Left ventricle myocardium superior (tissue), 1 donor: ENCODE measurements around the gene ARIH2. TPM values are rescaled to one million over a fixed set of nuclear protein-coding genes. Genes with fewer than 3 reads are reported as not detected.

Source experiments
- ATAC-seq: fragments of 200-7000 bp; cut with Tn5 transposase; one replicate; pipeline ENCODE4 v1.9.1; 2020; ENCODE audit warnings: mild to moderate bottlenecking, moderate library complexity
- DNase-seq: peaks from one replicate; pipeline ENCODE4 v3.0.0-alpha.2; 2020
- intact Hi-C: fragments of 100-400 bp; cut with micrococcal nuclease; formaldehyde crosslinking; loops from one replicate; pipeline ENCODE4 v1.11.0; 2022
- total RNA-seq: library from RNA; stranded (reverse); fragmentation: NEBNext Ultra II Directional; extraction: Animal tissue kit (Norgen Biotek cat#: 25700); gene quantifications from one replicate; pipeline ENCODE4 v1.2.1, GENCODE V29; 2021
- donor health status: DM: no; HTN: yes; CAD: no; lungs with severe emphysema.

Gene ARIH2
- total RNA-seq, 1 donor from 2014 or later: 141 TPM

GRCh38 chr3:48926425-48927392 is 8.1 kb downstream of the ARIH2 start:
- peak; percentile 42 for DNase-seq
- peak; percentile 73 for ATAC-seq
- intact Hi-C loops: no loop called here

DNA sequence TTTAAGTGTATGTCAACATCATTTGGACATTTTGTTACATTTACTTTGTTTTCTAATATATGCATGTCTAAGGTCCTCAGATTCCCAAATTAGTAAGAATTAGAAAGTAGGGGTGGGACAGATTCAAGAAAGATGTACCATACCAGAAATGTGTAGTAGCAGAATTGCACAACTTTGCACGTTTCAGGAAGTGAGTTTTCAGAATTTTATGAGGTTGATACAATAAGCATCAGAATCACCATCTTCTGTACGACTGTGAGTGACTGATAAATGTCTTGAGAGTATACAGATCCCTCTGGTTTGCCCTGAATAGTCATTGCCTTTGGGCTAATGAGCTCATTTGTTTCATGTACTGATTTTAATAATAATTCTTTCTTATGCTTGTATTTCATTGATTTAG is 9.3 kb downstream of the ARIH2 start:
- DNase-seq (no peak), ATAC-seq (no peak)
- intact Hi-C loops: no loop called here

- intact Hi-C loops: no loop called here
- no peak for ATAC-seq
- no peak for DNase-seq
Measured at GRCh38 chr3:48928679-48929078, 10.0 kb downstream of the ARIH2 start.

DNA sequence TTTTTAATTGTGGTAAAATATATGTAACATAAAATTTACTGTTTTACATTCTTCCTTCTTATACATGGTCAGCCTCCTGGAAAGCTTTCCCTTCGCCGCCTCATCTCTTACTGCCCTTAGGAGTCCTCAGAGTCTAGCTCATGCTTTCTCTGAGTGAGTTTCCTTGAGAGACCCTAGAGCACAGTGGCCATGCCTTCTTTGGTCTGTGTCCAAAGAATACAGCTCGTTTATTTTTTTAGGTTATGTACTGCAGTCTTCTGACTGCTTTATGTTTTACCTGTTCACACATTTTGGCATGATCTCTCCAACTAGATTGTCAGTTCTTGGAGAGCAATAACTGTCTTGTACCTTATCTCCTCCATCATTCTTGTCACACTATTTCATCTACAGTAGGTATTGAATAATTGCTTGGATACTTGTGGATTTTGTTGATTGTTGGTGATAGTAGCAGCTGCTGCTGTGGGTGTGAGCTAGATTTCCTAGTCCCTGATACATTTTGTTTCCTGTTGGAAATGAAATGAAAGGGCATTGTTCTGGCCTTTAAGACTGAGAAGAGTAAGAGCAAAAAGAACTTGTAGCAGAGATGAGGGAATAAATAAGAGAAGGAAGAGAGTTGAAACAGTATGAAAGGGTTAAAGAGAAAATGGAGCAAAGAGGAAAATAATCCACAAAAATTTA is 10.9 kb downstream of the ARIH2 start:
- ATAC-seq (peak; percentile 17), DNase-seq (no peak)
- intact Hi-C loops: no loop called here

GRCh38 chr3:48930590-48930989 is 11.9 kb downstream of the ARIH2 start:
- DNase-seq (no peak), ATAC-seq (no peak)
- intact Hi-C loops: no loop called here

GRCh38 chr3:48931944-48932580 is 13.4 kb downstream of the ARIH2 start:
- intact Hi-C loops: no loop called here
- ATAC-seq (no peak), DNase-seq (no peak)

DNA sequence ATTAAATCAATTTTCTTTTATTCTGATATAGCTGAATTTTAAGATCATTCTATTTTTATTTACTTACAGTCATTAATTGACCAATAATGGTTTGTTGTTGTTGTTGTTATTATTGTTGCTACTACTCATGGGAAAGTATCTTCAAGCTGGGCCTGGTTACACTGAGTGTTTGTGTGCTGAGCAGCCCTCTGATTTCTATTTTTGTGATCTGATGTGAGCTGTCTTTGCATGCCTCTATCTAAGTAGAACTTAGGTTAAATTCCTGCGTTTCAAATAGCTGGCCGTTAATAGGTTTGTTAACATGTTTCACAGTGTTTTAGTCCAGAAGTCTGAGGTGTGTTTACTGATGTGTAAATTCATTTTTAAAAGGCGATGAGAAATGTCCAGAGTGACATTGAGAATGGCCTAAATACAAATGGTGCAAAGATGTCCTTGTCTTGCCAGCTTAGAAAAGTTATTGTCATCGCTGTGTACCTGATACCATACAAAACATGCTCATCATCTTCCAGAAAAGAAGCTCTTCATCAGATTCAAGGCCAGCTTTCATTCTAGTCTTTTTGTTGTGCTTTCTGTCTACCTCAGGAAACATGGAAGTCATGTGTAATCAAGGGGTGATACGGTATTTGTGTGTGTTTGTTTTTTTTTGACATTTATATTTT is 15.8 kb downstream of the ARIH2 start:
- DNase-seq (no peak), ATAC-seq (peak; percentile 87)
- intact Hi-C loops: no loop called here

DNA sequence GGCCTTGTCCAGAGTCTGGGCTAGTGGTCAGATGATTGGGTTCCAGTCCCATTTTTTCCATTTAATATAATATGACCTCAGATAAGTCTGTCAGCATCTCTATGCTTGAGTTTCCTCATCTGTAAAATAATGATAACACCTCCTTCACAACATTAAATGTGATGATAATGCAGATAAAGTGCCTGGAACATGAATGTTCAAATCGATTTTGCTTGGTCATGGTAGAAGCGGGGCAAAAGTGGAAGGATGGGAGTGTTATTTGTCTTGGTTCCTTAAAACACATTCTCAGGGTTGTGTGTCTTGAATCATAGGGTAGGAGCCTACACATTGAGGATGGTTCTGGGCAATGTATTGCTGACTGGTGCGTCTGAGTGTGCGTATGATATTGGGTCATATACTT is 16.9 kb downstream of the ARIH2 start:
- intact Hi-C loops: no loop called here
- ATAC-seq (no peak), DNase-seq (no peak)

DNA sequence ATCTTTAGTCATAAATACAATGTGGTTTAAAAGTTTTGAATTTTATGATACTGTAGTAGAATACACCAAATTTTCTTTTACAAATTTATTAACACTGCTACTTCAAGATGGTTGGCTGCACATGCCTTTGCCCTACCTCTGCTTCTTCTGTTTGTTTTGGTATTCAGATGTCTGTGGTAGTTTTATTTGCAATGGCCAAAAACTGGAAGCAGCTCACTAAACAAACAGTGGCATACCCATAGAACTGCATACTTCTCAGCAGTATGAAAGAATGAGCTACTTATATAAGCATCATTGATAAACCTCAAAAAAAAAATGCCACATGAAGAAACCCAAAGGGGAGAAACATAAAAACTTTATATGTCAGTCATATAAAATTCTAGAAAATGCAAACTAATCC is 19.5 kb downstream of the ARIH2 start:
- intact Hi-C loops: no loop called here
- ATAC-seq (no peak), DNase-seq (no peak)

DNA sequence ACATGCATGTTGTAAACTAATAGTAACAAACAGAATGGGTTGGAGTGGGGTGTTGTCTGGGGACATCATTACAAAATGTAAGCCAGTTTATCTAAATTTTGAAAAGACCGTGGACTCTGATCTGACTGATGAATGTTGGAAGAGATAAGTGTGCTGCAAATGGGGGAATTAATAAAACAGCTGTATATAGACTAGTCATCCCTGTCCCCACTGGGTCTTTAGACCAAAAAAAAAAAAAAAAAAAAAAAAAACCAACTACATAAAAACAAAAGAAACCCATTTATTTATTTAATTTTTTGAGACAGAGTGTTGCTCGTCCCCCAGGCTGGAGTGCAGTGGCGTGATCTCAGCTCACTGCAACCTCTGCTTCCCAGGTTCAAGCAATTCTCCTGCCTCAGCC is 20.0 kb downstream of the ARIH2 start:
- ATAC-seq (no peak), DNase-seq (no peak)
- intact Hi-C loops: no loop called here

DNA sequence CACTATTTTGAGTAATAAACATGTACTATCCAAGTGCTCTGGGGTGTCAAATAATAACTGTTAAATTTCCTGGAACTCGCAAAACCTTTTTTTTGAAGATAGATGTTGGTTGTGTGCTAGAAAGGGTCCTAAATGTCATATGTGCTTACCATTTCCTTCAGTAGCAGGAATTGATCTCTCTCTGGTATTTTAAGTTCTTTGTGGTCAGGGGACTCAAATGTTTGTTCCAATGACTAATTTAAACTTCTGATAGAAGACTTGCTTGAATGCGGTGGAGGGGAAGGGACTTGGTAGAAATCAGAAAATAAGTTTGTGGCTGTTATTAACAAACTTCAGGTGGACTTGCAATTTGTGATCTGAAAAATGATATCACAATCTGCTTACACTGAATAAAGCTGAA is 26.8 kb downstream of the ARIH2 start:
- intact Hi-C loops: no loop called here
- no peak for ATAC-seq
- DNase-seq: no peak

DNA sequence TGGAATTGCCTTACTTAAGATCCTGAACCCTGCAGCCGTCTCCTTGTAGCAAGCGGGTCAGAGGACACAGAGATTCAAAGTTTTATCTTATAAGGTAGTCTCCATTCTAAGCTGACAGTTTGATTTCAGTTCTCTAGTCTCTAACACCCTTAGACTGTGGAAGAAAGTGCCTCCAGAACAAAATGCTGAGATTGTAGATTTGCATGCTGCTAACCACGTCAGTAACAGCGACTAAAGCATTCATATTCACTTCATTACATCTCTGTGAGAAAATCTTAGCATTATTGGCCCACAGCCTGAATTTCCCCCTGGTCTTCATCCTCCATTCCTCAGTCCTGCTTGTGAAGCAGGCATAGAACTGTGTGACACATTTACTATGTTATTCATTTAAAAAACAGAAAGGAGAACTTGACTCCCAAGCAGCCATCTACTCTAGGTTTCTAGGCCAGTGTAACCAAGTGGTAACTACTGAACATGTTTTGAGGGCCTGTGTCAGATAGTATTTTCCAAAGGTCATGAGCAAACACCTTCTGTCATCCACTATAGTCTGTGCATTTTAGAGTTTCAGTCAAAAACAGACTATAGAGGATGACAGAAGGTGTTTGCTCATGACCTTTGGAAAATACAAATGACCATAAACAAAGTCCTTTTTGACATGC is 27.4 kb downstream of the ARIH2 start:
- no peak for ATAC-seq
- intact Hi-C loops: no loop called here
- DNase-seq: no peak

GRCh38 chr3:48949376-48949717 is 30.7 kb downstream of the ARIH2 start:
- DNase-seq: no peak
- intact Hi-C loops: no loop called here
- peak; percentile 12 for ATAC-seq

DNA sequence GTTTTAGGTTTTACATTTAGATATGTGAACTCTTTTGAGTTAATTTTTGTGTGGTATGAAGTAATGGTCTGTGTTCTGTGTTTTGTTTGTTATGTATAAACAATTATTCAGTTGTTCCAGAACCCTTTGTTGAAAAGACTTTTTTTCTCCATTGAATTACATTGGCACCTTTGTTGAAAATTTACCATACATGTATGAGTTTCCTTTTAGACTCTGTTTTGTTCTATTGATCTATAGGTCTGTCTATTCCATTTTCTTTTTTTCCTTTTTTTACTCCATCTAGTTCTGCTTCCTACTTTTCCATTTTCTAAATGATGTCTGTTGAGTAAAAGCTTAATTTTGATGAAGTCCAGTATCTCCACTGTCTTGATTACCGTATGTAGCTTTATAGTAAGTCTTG is 31.4 kb downstream of the ARIH2 start:
- intact Hi-C loops: no loop called here
- DNase-seq (no peak), ATAC-seq (no peak)

DNA sequence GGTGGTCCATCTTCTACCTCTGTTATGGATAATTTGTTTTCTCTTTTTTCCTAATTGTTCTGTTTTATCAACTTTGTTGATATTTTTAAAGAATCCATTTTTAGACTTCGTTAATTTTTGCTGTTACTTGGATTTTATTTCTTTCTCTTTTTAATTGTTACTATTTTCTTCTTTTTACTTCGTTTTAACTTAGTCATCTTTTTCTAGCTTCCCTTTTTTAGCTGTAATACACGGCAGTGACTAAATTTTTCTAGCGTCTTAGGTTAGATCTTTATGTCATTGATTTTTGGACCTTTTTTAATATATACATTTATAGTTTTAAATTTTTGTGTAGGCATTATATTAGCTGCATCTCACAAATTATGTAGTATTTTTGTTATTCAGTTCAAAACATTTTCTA is 33.1 kb downstream of the ARIH2 start:
- DNase-seq: no peak
- intact Hi-C loops: no loop called here
- ATAC-seq: no peak

GRCh38 chr3:48952510-48953118 is 34.0 kb downstream of the ARIH2 start:
- intact Hi-C loops: no loop called here
- DNase-seq: peak; percentile 44
- peak; percentile 29 for ATAC-seq

- DNase-seq: no peak
- no peak for ATAC-seq
- intact Hi-C loops: no loop called here
Measured at GRCh38 chr3:48957006-48957705, 38.5 kb downstream of the ARIH2 start.

- ATAC-seq: no peak
- no peak for DNase-seq
- intact Hi-C loops: no loop called here
Measured at GRCh38 chr3:48960841-48961413, 42.3 kb downstream of the ARIH2 start.
